Fibroblast of the conjunctiva (primary cell): Measurements from ENCODE around the gene TMEM258.
A peak's percentile ranks its signal among the peaks of the same experiment; 100 is the strongest.

ENCODE experiments used
- DNase-seq: peaks from one replicate; pipeline ENCODE4 v3.0.0-alpha.2; 2010; ENCODE audit warnings: low read depth

TMEM258 gene

GRCh38 chr11:61795459-61795858 is 3.1 kb upstream of the TMEM258 start:
- no peak for DNase-seq

- DNase-seq: no peak
These were observed 2.2 kb upstream of the TMEM258 start for GRCh38 chr11:61794579-61794978.

DNA sequence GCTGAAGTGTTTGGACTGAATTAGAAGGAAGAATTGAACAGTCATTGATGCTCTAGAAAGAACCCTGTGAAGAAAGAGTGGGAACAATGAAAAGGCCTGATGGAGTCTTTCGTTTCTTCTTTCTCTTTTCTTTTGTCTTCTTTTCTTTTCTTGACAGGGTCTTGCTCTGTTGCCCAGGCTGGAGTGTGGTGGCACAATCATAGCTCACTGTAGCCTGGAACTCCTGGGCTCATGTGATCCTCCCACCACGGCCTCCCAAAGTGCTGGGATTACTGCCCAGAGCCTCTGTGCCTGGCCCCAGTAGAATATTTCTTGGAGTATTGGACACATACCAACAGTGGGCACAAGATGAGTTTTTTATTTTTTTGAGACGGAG is 1.4 kb upstream of the TMEM258 start:
- DNase-seq: no peak

DNA sequence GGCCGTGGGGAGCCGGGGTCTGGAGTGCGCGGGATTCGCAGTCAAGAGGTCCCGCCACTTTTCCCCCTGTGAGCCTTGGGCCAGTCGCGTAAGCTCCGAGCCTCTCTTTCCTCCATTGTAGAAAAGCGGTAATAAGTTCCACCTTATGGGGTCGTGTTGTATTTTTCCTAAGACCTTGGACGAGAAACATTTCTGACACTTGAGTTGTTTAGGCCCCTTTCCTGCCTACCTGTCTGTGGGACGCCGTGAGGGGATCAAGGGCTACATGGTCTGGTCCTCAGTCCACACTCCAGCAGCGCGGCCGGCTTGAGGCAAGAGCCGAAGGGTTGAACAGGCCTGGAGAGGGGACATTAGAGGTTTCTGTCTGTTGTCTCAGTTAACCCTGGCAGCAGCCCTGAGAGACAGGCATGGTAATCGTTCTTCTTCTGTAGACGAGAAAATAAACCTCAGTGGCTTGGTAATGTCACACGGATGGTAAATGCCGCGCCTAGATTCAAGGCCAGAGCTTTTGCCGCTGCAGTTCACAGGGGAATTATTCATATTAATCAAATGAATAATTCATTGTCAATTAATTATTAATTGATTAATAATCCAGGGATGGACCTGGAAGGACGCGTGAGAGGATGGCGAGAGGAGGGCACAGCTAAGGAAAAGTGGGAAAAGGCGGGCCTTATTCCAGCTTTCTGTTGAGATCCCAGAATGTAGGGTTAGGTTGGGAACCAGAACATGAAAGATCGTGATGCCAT is 857 bp upstream of the TMEM258 start:
- no peak for DNase-seq

GRCh38 chr11:61791737-61792309 is 576 bp downstream of the TMEM258 start:
- peak; percentile 71 for DNase-seq

GRCh38 chr11:61787928-61788491 is 4.4 kb downstream of the TMEM258 start:
- peak; percentile 18 for DNase-seq

DNA sequence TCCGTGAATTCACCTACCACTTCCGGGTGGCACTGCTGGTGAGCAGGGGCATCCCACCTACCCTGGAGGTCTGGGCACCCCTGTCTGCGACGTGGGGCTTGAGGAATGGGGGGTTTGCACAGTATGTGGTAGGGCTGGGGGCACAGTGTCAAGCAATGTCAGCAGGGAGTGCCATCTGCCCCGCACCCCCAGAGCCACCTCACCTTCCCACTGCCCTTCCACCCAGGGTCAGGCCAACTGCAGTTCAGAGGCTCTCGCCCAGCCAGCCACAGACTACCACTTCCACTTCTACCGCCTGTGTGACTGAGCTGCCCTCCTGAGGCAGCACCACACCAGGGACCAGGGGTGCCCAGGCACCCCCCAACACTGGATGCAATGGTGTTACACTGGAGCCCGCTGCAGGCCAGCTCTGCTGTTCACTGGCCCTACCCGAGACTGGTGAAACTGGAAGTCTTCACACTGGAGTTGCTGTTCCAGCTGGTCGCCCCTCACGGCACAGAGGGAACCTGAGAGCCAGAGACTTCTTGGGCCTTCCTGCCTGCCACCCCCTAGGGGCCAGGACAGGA is 6.5 kb downstream of the TMEM258 start:
- no peak for DNase-seq

DNA sequence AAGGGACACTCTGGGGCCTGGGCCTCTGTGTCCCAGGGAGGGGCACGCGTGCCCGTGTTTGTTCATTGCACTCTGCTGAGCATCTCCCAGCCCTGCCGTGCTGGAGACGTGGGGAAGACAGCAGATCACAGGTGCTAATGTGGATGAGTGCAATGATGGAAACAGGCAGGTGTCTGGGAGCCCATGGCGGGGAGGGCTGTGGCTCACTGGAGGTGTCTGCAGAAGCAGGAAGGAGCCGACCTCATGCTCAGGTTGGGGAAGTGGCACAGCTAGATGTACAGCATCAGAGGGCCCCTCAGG is 7.9 kb downstream of the TMEM258 start:
- DNase-seq: no peak

DNA sequence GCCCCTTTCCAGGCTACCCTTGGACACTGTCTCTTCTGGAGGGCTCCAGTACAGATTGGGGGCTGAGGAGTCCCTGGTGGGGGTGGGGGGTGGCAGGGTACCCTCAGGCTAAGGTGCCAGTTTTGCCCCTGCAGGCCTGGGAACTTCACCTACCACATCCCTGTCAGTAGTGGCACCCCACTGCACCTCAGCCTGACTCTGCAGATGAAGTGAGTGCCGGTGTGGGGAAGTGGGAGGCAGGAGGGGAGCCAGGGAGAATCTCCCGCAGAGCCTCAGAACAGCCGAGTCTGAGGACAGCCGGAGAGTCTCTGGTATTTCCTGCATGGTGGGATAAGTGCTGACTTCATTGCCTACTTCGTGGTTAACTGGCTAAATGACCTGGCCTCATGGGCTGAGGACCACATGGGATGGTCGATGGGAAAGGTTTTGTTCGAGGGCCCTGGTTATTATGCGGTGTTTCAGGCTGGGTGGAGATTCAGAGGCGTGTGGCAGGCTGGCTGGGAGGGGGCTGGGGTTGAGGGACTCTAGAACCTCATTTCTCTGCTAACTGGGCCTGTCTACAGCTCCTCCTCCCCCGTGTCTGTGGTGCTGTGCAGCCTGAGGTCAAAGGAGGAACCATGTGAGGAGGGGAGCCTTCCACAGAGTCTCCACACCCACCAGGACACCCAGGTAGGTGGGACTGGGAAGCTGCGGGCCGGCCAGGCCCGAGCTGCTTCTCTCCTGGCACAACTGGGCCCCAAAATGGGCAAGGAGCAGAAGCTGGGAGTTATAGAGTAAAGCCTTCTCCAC is 8.5 kb downstream of the TMEM258 start:
- no peak for DNase-seq

GRCh38 chr11:61782841-61783240 is 9.6 kb downstream of the TMEM258 start:
- DNase-seq: no peak

- no peak for DNase-seq
These were observed 10.1 kb downstream of the TMEM258 start for GRCh38 chr11:61782299-61782698.

GRCh38 chr11:61781585-61781984 is 10.8 kb downstream of the TMEM258 start:
- no peak for DNase-seq

DNA sequence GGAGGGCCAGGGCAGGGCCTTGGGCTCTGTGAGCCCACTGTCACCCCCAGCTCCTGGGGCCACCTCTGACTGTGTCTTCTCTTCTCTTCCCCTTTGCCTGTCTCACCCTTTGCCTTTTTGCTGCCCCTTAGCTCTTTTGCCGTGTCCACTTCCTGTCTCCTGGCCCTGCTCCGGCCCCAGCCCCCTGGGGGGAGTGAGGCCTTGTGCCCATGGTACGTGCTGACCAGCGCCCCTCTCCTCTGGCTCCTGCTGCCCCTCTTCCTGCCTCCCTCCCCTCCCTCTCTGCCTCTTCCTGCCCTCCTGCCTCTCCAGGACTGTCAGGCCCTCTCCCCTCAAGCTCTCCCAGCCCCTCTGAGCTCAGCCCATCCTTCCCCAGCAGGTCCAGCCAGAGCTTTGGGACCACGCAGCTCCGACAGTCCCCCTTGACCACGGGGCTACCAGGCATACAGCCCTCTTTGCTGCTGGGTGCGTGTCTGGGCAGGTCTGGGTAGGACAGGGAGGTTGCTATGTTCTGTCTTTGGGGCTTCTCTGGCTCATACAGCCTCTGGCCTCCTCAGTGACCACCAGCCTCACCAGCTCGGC is 11.7 kb downstream of the TMEM258 start:
- no peak for DNase-seq

- no peak for DNase-seq
These were observed 12.5 kb downstream of the TMEM258 start for GRCh38 chr11:61779666-61780525.

- DNase-seq: no peak
These were observed 13.3 kb downstream of the TMEM258 start for GRCh38 chr11:61778920-61779650.

DNA sequence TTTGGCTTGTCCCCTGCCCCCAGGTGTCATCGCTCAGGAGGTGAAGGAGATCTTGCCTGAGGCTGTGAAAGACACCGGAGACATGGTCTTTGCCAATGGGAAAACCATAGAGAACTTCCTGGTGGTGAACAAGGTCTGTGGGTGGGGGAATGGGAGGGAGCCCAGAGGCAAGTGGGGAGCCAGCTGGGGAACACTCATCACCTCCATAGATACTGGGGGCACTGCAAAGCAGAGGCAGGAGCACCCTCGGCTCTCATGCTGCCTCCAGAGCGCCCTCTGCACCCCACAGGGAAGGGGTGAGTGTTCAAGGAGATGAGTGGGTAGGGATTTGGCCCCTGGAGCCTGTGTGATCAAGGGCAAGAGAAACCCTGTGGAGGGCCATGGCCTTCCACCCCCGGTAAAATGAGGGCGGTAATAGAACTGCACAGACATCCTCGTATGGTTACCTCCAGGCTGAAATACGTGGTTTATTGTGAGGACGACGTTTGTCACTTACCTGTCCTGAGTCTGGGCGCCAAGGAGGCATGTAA is 14.0 kb downstream of the TMEM258 start:
- DNase-seq: no peak

GRCh38 chr11:61777234-61778090 is 14.9 kb downstream of the TMEM258 start:
- DNase-seq: no peak

GRCh38 chr11:61776561-61777075 is 15.8 kb downstream of the TMEM258 start:
- DNase-seq: peak; percentile 27
